Cardiac fibroblast (primary cell): ENCODE data around the gene HMOX1.

Source experiments
- DNase-seq, 2 donors: peaks; one replicate each; pipeline versions ENCODE4 v3.0.0 to v3.0.0-alpha.2; 2010; ENCODE audit warnings: low read depth in 2 of 2
- H3K4me3 ChIP-seq, 2 donors: replicated peaks in 1 of 2; 1 replicate in 1 of 2; 2 replicates in 1 of 2; pipeline ENCODE4 v1.5.1; 2011; ENCODE audit warnings: low read depth in 2 of 2, low read length in 2 of 2, mild to moderate bottlenecking in 2 of 2, moderate library complexity in 1 of 2
- TF ChIP-seq, protein P1 (sequence below): IDR thresholded peaks from one replicate; pipeline ENCODE4 v1.5.1; 2011; ENCODE audit warnings: low read depth, mild to moderate bottlenecking, low read length, inconsistent platforms

Gene HMOX1, protein sequence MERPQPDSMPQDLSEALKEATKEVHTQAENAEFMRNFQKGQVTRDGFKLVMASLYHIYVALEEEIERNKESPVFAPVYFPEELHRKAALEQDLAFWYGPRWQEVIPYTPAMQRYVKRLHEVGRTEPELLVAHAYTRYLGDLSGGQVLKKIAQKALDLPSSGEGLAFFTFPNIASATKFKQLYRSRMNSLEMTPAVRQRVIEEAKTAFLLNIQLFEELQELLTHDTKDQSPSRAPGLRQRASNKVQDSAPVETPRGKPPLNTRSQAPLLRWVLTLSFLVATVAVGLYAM

DNA sequence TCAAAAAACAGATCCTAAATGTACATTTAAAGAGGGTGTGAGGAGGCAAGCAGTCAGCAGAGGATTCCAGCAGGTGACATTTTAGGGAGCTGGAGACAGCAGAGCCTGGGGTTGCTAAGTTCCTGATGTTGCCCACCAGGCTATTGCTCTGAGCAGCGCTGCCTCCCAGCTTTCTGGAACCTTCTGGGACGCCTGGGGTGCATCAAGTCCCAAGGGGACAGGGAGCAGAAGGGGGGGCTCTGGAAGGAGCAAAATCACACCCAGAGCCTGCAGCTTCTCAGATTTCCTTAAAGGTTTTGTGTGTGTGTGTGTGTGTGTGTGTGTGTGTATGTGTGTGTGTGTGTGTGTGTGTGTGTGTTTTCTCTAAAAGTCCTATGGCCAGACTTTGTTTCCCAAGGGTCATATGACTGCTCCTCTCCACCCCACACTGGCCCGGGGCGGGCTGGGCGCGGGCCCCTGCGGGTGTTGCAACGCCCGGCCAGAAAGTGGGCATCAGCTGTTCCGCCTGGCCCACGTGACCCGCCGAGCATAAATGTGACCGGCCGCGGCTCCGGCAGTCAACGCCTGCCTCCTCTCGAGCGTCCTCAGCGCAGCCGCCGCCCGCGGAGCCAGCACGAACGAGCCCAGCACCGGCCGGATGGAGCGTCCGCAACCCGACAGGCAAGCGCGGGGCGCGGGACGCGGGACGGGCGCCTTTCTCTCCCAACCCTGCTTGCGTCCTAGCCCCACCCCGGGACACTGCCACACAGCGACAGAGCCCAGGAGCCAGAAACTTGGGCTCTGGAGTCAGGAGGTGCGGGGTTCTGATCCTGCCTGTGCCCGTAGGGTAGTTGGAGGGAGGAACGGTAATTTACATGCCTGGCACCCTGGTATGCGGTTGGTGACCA is at the start of gene HMOX1:
HMOX1 (plus strand) TSS at position 560 of the 887 bp plus-strand sequence; CDS start at position 638, 78 bp downstream.
- H3K4me3 ChIP-seq: peak within 1 kb of the TSS; percentile 87 to 95
- DNase-seq: peak; percentile 91 to 97
- TF ChIP-seq, protein P1, sequence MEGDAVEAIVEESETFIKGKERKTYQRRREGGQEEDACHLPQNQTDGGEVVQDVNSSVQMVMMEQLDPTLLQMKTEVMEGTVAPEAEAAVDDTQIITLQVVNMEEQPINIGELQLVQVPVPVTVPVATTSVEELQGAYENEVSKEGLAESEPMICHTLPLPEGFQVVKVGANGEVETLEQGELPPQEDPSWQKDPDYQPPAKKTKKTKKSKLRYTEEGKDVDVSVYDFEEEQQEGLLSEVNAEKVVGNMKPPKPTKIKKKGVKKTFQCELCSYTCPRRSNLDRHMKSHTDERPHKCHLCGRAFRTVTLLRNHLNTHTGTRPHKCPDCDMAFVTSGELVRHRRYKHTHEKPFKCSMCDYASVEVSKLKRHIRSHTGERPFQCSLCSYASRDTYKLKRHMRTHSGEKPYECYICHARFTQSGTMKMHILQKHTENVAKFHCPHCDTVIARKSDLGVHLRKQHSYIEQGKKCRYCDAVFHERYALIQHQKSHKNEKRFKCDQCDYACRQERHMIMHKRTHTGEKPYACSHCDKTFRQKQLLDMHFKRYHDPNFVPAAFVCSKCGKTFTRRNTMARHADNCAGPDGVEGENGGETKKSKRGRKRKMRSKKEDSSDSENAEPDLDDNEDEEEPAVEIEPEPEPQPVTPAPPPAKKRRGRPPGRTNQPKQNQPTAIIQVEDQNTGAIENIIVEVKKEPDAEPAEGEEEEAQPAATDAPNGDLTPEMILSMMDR: no peak

GRCh38 chr22:35332278-35332677 is 48.6 kb upstream of the HMOX1 start:
- H3K4me3 ChIP-seq: no peak overlapping the region
- TF ChIP-seq, protein P1: no peak
- DNase-seq: no peak

DNA sequence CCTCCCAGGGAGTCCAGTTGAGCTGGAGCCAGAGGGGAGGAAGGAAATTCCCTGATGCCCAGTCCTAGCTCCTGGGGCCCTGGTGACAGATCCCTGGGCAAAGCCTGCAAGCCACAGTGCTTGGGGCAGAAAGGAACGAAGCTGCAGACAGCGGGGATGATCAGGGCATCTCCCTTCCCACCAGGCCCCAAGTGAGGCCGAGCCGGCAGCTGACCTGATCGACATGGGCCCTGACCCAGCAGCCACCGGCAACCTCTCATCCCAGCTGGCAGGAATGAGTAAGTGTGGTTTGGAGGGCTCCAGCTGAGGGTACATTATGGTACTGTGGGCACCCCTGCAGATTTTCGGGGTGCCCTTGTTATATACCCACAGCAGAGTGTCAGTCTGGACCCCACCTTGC is 47.7 kb upstream of the HMOX1 start:
- DNase-seq: no peak
- TF ChIP-seq, protein P1: no peak
- H3K4me3 ChIP-seq: no peak overlapping the region

GRCh38 chr22:35334004-35334403 is 46.9 kb upstream of the HMOX1 start:
- TF ChIP-seq, protein P1: no peak
- H3K4me3 ChIP-seq: no peak overlapping the region
- DNase-seq: no peak

DNA sequence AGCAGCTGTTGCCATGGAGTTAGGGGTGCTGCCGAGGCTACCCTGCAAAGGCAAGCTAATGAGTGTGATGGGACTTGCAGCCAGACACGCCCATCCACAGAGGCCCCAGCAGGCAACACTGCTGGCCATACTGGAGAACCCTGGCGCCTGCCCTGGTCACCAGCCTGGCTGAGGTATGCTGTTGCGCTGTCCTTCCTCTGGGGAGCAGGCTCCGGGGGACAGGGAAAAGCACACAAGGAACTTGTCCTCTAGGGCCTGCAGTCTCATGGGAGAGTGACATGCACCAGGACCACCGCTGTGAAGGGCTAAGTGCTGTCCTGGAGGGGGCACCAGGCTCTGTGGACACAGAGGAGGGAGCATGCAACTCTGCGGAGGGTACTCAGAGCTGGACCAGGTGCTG is 45.4 kb upstream of the HMOX1 start:
- TF ChIP-seq, protein P1: no peak
- no peak for DNase-seq
- H3K4me3 ChIP-seq: no peak overlapping the region

DNA sequence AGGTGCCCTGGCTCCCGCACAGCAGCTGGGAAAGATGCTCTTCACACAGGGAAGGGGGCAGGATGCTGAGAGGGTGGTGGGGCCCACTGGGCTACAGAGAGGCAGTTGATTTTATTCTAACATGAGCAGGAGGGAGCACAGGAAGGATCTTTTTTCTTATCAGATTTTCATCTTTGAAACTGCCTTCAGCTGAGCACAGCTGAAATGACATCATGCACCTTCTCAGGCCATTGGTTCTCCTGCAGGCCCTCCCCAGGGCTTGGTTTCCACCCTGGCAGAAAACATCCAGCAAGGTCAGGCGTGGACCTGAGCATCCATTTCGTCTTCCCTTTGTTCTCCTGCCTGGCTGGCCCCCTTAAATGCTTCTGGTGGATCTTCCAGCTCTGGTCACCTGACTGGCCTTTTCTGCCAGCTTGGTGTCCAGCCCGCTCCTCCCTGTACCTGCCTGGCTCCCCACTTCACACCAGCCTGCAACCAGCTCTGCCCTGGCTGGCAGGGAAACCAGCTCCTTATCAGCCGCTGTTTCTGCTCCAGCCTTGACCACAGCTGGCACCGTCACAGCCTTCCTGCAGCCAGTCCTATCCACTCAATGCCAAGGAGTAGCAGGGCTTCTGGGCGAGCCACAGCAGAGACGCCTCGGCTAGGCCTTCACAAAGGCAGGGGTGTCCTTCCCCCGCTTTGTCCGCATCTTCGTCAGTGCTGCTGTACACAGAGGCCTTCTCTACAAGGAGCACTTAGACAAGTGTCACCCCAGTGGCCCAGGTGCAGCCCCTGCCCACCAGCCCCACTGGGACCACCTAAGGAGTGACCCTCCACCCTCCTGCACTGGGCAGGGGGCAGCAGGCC is 44.7 kb upstream of the HMOX1 start:
- TF ChIP-seq, protein P1: no peak
- DNase-seq: no peak
- H3K4me3 ChIP-seq: no peak overlapping the region
